Measurements from ENCODE around the gene KDM3A.

GRCh38 chr2:86439879-86440630, 1.1 kb upstream of the KDM3A start:
- TF ChIP-seq POLR2A (IDR thresholded peaks at IDR 0.05) (no peak), CTCF (IDR thresholded peaks at IDR 0.05) (no peak), POLR2AphosphoS5 (IDR thresholded peaks at IDR 0.05) (no peak)

Measured in prostate gland (tissue), 2 donors.